NCI-H2227 (cell line): ENCODE results near the gene BCAT1.

Experiments used
- DNase-seq: peaks from one replicate; lab custom pipeline; 2025; ENCODE audit not compliant: unreplicated experiment; lab: John Stamatoyannopoulos, UW

Gene BCAT1

GRCh38 chr12:24772813-24773212, 176.1 kb downstream of the BCAT1 start:
- no peak for DNase-seq

- DNase-seq = no peak
Measured at GRCh38 chr12:24770821-24771220, 178.1 kb downstream of the BCAT1 start.

- no peak for DNase-seq
Measured at GRCh38 chr12:24770334-24770733, 178.6 kb downstream of the BCAT1 start.

GRCh38 chr12:24769682-24770081, 179.2 kb downstream of the BCAT1 start:
- no peak for DNase-seq

GRCh38 chr12:24768415-24768814, 180.5 kb downstream of the BCAT1 start:
- DNase-seq = no peak

- DNase-seq = no peak
Measured at GRCh38 chr12:24767016-24767415, 181.9 kb downstream of the BCAT1 start.

- DNase-seq = no peak
Measured at GRCh38 chr12:24764712-24765111, 184.2 kb downstream of the BCAT1 start.

- DNase-seq = no peak
Measured at GRCh38 chr12:24760606-24761378, 188.1 kb downstream of the BCAT1 start.

GRCh38 chr12:24760162-24760561, 188.7 kb downstream of the BCAT1 start:
- no peak for DNase-seq
